ENCODE measurements around the gene GFM2. TPM values are rescaled to one million over a fixed set of nuclear protein-coding genes. Genes with fewer than 3 reads are reported as not detected.

The GFM2 gene
- total RNA-seq, 2 donors from 2014 or later = 19.7 to 36.4 TPM

DNA sequence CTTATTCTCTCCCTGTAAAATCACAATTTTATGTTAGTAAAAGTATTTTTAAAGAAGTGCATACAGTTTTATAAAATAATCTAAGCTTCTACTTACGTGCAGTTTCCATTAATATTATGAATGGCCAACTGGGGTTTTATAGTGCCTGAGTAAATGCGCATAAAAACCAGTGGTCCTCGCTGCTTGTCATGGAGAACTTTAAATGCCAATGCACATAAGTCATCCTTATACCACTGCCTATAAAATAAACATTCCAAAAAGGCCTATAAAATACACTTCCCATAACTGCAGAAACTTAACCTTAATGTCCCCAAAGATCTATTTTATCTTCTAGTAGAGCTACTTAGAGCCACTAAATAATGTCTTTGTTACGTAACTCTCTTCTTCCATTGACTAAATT, 28.5 kb downstream of the GFM2 start:
- peaks cover 56% of the 10 kb centered on the region for H3K36me3 ChIP-seq
- no peak for DNase-seq (ENCODE audit: low spot score)
- H3K4me1 ChIP-seq = no peaks in the 10 kb centered on the region
- no peak for TF ChIP-seq CTCF (IDR thresholded peaks at IDR 0.05)
- H3K4me3 ChIP-seq = no peak overlapping the region
- no peaks in the 10 kb centered on the region for H3K27me3 ChIP-seq
- H3K9me3 ChIP-seq = no peaks in the 10 kb centered on the region
- H3K27ac ChIP-seq = no peak overlapping the region

DNA sequence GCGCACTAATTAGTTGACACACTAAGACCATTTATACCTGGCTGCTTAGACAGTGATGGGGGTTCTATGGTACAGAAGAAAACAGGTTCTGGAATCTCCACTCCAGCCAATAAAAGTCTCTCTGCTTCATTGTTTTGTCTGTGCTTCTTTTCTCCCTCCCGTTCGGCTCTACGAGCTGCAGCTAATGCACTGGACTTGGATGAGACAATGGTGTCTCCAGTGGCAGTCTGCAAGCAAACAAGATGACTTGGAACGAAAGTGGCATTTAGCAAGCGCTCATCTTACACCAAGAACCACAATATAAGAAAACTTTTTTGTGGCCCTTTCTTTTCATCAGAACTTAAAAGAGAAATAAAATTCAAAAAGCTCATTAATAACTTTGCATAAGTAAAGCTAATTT, 30.2 kb downstream of the GFM2 start:
- H3K4me3 ChIP-seq = no peak overlapping the region
- no peak for DNase-seq (ENCODE audit: low spot score)
- peaks cover 60% of the 10 kb centered on the region for H3K36me3 ChIP-seq
- no peak for TF ChIP-seq CTCF (IDR thresholded peaks at IDR 0.05)
- no peak overlapping the region for H3K27ac ChIP-seq
- H3K9me3 ChIP-seq = no peaks in the 10 kb centered on the region
- H3K27me3 ChIP-seq = no peaks in the 10 kb centered on the region
- no peaks in the 10 kb centered on the region for H3K4me1 ChIP-seq

DNA sequence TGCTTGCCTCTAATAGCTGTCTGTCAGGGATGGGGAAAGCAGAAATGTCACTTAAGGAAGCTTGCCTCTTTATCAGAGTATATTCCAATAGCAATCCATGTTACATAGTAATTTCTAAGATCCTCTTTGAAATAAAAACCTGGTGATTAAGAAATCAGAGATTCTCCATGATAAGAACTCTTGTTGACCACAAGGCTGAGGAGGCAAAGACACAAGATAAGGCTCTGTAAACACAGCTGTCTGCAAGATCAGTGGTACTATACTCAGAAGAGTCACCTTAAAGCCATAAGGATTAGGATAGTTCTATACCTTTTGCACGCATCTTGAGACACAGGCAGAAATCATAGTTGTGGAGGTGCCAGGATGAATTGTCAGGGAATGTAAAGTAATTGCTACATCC, 41.6 kb downstream of the GFM2 start:
- Histone ChIP-seq H3K4me3 (no peak overlapping the region), H3K36me3 (peaks cover 60% of the 10 kb centered on the region), H3K4me1 (no peaks in the 10 kb centered on the region), H3K27ac (no peak overlapping the region), H3K27me3 (no peaks in the 10 kb centered on the region), H3K9me3 (no peaks in the 10 kb centered on the region)
- TF ChIP-seq CTCF (IDR thresholded peaks at IDR 0.05) = no peak
- no peak for DNase-seq (ENCODE audit: low spot score)

DNA sequence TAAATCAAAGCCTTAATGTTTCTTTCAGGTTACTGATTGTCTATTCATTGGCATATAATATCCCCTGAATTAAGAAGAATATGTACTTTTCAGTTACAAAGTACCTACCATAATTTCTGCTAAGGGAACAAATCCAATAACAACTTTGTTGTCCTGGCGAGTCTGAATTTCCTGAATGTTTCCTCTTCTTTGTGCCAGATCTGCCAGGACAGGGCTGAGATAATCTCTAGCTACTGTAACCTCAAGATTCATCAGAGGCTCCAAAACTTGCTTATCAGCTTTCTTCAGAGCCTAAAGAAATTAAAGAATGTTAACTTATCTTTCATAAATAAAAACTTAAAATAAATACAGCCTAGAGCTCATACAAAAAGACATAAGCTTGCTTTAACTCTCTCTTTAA, 44.6 kb downstream of the GFM2 start:
- TF ChIP-seq CTCF (IDR thresholded peaks at IDR 0.05) = no peak
- H3K27ac ChIP-seq = no peak overlapping the region
- peaks cover 71% of the 10 kb centered on the region for H3K36me3 ChIP-seq
- H3K9me3 ChIP-seq = no peaks in the 10 kb centered on the region
- H3K27me3 ChIP-seq = no peaks in the 10 kb centered on the region
- DNase-seq (ENCODE audit: low spot score) = no peak
- no peaks in the 10 kb centered on the region for H3K4me1 ChIP-seq
- H3K4me3 ChIP-seq = no peak overlapping the region

- TF ChIP-seq CTCF (IDR thresholded peaks at IDR 0.05) = no peak
- peaks cover 52% of the 10 kb centered on the region for H3K36me3 ChIP-seq
- H3K9me3 ChIP-seq = no peaks in the 10 kb centered on the region
- no peaks in the 10 kb centered on the region for H3K4me1 ChIP-seq
- H3K27me3 ChIP-seq = no peaks in the 10 kb centered on the region
- H3K27ac ChIP-seq = no peak overlapping the region
- DNase-seq (ENCODE audit: low spot score) = no peak
- no peak overlapping the region for H3K4me3 ChIP-seq
Observed at GRCh38 chr5:74717596-74717995, 49.3 kb downstream of the GFM2 start.

DNA sequence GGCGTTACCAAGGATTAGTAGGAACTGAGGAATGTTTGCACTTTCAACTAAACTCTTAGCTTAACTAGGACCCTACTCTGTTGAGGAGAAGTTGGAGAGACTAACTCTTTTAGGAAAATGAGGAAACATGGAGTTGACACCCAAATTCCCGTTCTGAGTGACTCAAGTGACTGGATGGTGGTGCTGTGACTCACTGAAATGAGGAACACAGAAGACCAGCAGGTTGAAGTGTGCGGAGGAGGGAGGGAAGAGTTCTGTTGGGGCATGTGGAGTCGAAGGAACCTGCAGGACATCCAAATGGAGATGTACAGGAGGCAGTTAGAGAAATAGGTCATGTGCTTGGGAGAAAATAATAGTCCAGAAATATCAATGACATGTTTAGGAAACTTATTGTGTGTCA, 73.7 kb downstream of the GFM2 start:
- no peaks in the 10 kb centered on the region for H3K9me3 ChIP-seq
- no peak overlapping the region for H3K27ac ChIP-seq
- H3K4me1 ChIP-seq = no peaks in the 10 kb centered on the region
- no peak for DNase-seq (ENCODE audit: low spot score)
- H3K27me3 ChIP-seq = no peaks in the 10 kb centered on the region
- H3K36me3 ChIP-seq = peaks cover 22% of the 10 kb centered on the region
- TF ChIP-seq CTCF (IDR thresholded peaks at IDR 0.05) = no peak
- H3K4me3 ChIP-seq = no peak overlapping the region
